ENCODE data around the gene BMP7. TPM values are rescaled to one million over a fixed set of nuclear protein-coding genes. Genes with fewer than 3 reads are reported as not detected.

The BMP7 gene
- total and polyA plus RNA-seq, 9 donors: 0.07 to 19.4 (median 0.83) TPM

GRCh38 chr20:57236813-57237584, 29.4 kb downstream of the BMP7 start:
- no peaks in the 10 kb centered on the region for H3K27me3 ChIP-seq
- DNase-seq: no peak
- no peak overlapping the region for H3K27ac ChIP-seq
- 32 to 36% (median 34%) methylated on average over 15 of the region's 15 CpGs for WGBS, 3 donors
- no peaks in the 10 kb centered on the region for H3K9me3 ChIP-seq
- TF ChIP-seq POLR2A (IDR thresholded peaks at IDR 0.05) (no peak), CTCF (IDR thresholded peaks at IDR 0.05) (no peak), EP300 (IDR thresholded peaks at IDR 0.05) (no peak)
- intact Hi-C loops (cut with DNase I): no loop called here
- H3K36me3 ChIP-seq: no peaks in the 10 kb centered on the region
- H3K4me3 ChIP-seq: no peak overlapping the region
- H3K4me1 ChIP-seq (ENCODE audit: insufficient read depth): no peaks in the 10 kb centered on the region

GRCh38 chr20:57234556-57235251, 31.7 kb downstream of the BMP7 start:
- WGBS, 3 donors: 16 to 47% (median 16%) methylated on average over 11 of the region's 11 CpGs
- Histone ChIP-seq H3K36me3 (no peaks in the 10 kb centered on the region), H3K4me3 (no peak overlapping the region), H3K27ac (no peak overlapping the region), H3K4me1 (ENCODE audit: insufficient read depth) (no peaks in the 10 kb centered on the region), H3K9me3 (no peaks in the 10 kb centered on the region), H3K27me3 (no peaks in the 10 kb centered on the region)
- no peak for DNase-seq
- TF ChIP-seq EP300 (IDR thresholded peaks at IDR 0.05): no peak
- TF ChIP-seq POLR2A (IDR thresholded peaks at IDR 0.05): no peak
- no peak for TF ChIP-seq CTCF (IDR thresholded peaks at IDR 0.05)
- intact Hi-C loops (cut with DNase I): no loop called here

GRCh38 chr20:57231951-57232428, 34.5 kb downstream of the BMP7 start:
- H3K36me3 ChIP-seq: no peaks in the 10 kb centered on the region
- DNase-seq: no peak
- WGBS, 3 donors: 63 to 87% (median 76%) methylated on average over 2 of the region's 2 CpGs
- H3K4me1 ChIP-seq (ENCODE audit: insufficient read depth): no peaks in the 10 kb centered on the region
- H3K27ac ChIP-seq: no peak overlapping the region
- no peaks in the 10 kb centered on the region for H3K9me3 ChIP-seq
- intact Hi-C loops (cut with DNase I): no loop called here
- H3K27me3 ChIP-seq: no peaks in the 10 kb centered on the region
- TF ChIP-seq POLR2A (IDR thresholded peaks at IDR 0.05): no peak
- no peak for TF ChIP-seq CTCF (IDR thresholded peaks at IDR 0.05)
- no peak for TF ChIP-seq EP300 (IDR thresholded peaks at IDR 0.05)
- H3K4me3 ChIP-seq: no peak overlapping the region

GRCh38 chr20:57231161-57231560, 35.3 kb downstream of the BMP7 start:
- H3K36me3 ChIP-seq: no peaks in the 10 kb centered on the region
- TF ChIP-seq POLR2A (IDR thresholded peaks at IDR 0.05) (no peak), CTCF (IDR thresholded peaks at IDR 0.05) (no peak), EP300 (IDR thresholded peaks at IDR 0.05) (no peak)
- no peak overlapping the region for H3K27ac ChIP-seq
- DNase-seq: no peak
- H3K27me3 ChIP-seq: no peaks in the 10 kb centered on the region
- no peaks in the 10 kb centered on the region for H3K9me3 ChIP-seq
- WGBS, 3 donors: 65 to 81% (median 70%) methylated on average over 8 of the region's 8 CpGs
- intact Hi-C loops (cut with DNase I): no loop called here
- H3K4me1 ChIP-seq (ENCODE audit: insufficient read depth): no peaks in the 10 kb centered on the region
- no peak overlapping the region for H3K4me3 ChIP-seq
